ENCODE measurements around the gene SEMA4C.

The SEMA4C gene

GRCh38 chr2:96816836-96817702 is 52.8 kb downstream of the SEMA4C start:
- Histone ChIP-seq H2AFZ (ENCODE audit: low read depth, low read length) (no peak overlapping the region), H3K36me3 (replicated peaks; ENCODE audit: low read depth, low read length) (peaks cover 6% of the 10 kb centered on the region), H3K79me2 (ENCODE audit: low read length) (peaks cover 29% of the 10 kb centered on the region), H3K27me3 (ENCODE audit: low read depth, low read length) (no peaks in the 10 kb centered on the region), H3K9me3 (ENCODE audit: insufficient read depth, low read length) (no peaks in the 10 kb centered on the region), H3K4me2 (ENCODE audit: low read length) (peak overlapping the region; percentile 83), H4K20me1 (ENCODE audit: insufficient read depth, low read length) (peaks cover 20% of the 10 kb centered on the region; the same call in 1 of the 2 replicates), H3K9ac (ENCODE audit: low read length) (peak overlapping the region; percentile 59), H3K27ac (ENCODE audit: low read length) (no peak overlapping the region), H3K4me3 (ENCODE audit: low read length) (peak overlapping the region; percentile 85), H3K4me1 (ENCODE audit: low read length) (peaks cover 13% of the 10 kb centered on the region)
- TF ChIP-seq EZH2phosphoT487 (IDR thresholded peaks at IDR 0.05; ENCODE audit: low read depth) (no peak), CTCF (IDR thresholded peaks at IDR 0.05; ENCODE audit: low read depth, low read length) (no peak)

GRCh38 chr2:96816127-96816835 is 53.6 kb downstream of the SEMA4C start, which contains the start of gene CNNM3:
TSS of gene CNNM3 (plus strand) at chr2:96816268. CDS start at chr2:96816278, 10 bp downstream.
- peak within 1 kb of the TSS; percentile 91 for H2AFZ ChIP-seq (ENCODE audit: low read depth, low read length)
- peak within 1 kb of the TSS; percentile 85 for H3K4me3 ChIP-seq (ENCODE audit: low read length)
- H3K79me2 ChIP-seq (ENCODE audit: low read length), result peaks cover 26% of the 10 kb centered on the region
- H3K4me2 ChIP-seq (ENCODE audit: low read length), result peak within 1 kb of the TSS; percentile 96
- H3K27ac ChIP-seq (ENCODE audit: low read length), result peak within 1 kb of the TSS; percentile 70
- peaks cover 13% of the 10 kb centered on the region for H3K4me1 ChIP-seq (ENCODE audit: low read length)
- peaks cover 4% of the 10 kb centered on the region for H3K36me3 ChIP-seq (replicated peaks; ENCODE audit: low read depth, low read length)
- H3K27me3 ChIP-seq (ENCODE audit: low read depth, low read length), result no peaks in the 10 kb centered on the region
- TF ChIP-seq EZH2phosphoT487 (IDR thresholded peaks at IDR 0.05; ENCODE audit: low read depth) (no peak), CTCF (IDR thresholded peaks at IDR 0.05; ENCODE audit: low read depth, low read length) (peak; percentile 36)
- no peaks in the 10 kb centered on the region for H3K9me3 ChIP-seq (ENCODE audit: insufficient read depth, low read length)
- peaks cover 20% of the 10 kb centered on the region; the same call in 1 of the 2 replicates for H4K20me1 ChIP-seq (ENCODE audit: insufficient read depth, low read length)
- peak within 1 kb of the TSS; percentile 78 for H3K9ac ChIP-seq (ENCODE audit: low read length)

- Histone ChIP-seq H3K27me3 (ENCODE audit: low read depth, low read length) (no peaks in the 10 kb centered on the region), H3K4me1 (ENCODE audit: low read length) (peaks cover 13% of the 10 kb centered on the region), H3K36me3 (replicated peaks; ENCODE audit: low read depth, low read length) (peaks cover 4% of the 10 kb centered on the region), H3K4me3 (ENCODE audit: low read length) (peak overlapping the region; percentile 85), H3K9ac (ENCODE audit: low read length) (peak overlapping the region; percentile 64), H3K4me2 (ENCODE audit: low read length) (peak overlapping the region; percentile 96), H2AFZ (ENCODE audit: low read depth, low read length) (peak overlapping the region; percentile 91), H3K79me2 (ENCODE audit: low read length) (peaks cover 22% of the 10 kb centered on the region), H3K9me3 (ENCODE audit: insufficient read depth, low read length) (no peaks in the 10 kb centered on the region), H4K20me1 (ENCODE audit: insufficient read depth, low read length) (peaks cover 20% of the 10 kb centered on the region; the same call in 1 of the 2 replicates), H3K27ac (ENCODE audit: low read length) (no peak overlapping the region)
- TF ChIP-seq EZH2phosphoT487 (IDR thresholded peaks at IDR 0.05; ENCODE audit: low read depth), result no peak
- TF ChIP-seq CTCF (IDR thresholded peaks at IDR 0.05; ENCODE audit: low read depth, low read length), result no peak
Measured at GRCh38 chr2:96815326-96816126, 54.4 kb downstream of the SEMA4C start.

Data from OCI-LY3 (cell line).